K562 (cell line): ENCODE results near the gene ZNF785. TPM values are rescaled to one million over a fixed set of nuclear protein-coding genes. Genes with fewer than 3 reads are reported as not detected.
A peak's percentile ranks its signal among the peaks of the same experiment; 100 is the strongest.

Experiments
- ATF2 ChIP-seq: sonication (generic); formaldehyde crosslinking; IDR thresholded peaks from 2 replicates; pipeline ENCODE4 v1.8.1; 2022; ENCODE audit warnings: missing genetic modification reagents
- ATF6 ChIP-seq: sonication (generic); formaldehyde crosslinking; IDR thresholded peaks from 2 replicates; pipeline ENCODE4 v1.4.0; 2020; ENCODE audit warnings: mild to moderate bottlenecking, missing genetic modification reagents
- CREB5 ChIP-seq: fragments of 250-450 bp; sonication (Bioruptor Pico); IDR thresholded peaks from 2 replicates; pipeline ENCODE4 v1.5.0; 2020; ENCODE audit warnings: mild to moderate bottlenecking
- FOSL1 ChIP-seq: fragments of 200-800 bp; sonication (Bioruptor generic); conservative IDR thresholded peaks from 2 replicates; pipeline ENCODE4 v1.6.1; 2016; ENCODE audit warnings: missing genetic modification characterization, missing compliant biosample characterization
- FOXA3 ChIP-seq, 2 experiments: fragments of 450-650 bp in 1 of 2; sonication (generic) in 1 of 2; formaldehyde crosslinking; IDR thresholded peaks in 1 of 2; conservative IDR thresholded peaks in 1 of 2; 2 replicates each; pipeline versions ENCODE4 v1.4.0 to v1.8.0; 2020 to 2022; ENCODE audit warnings: mild to moderate bottlenecking in 2 of 2, missing genetic modification reagents in 1 of 2
- GTF2B ChIP-seq: IDR thresholded peaks from 2 replicates; pipeline ENCODE4 v1.6.1; 2011; ENCODE audit not compliant: insufficient read length; ENCODE audit errors: extremely low read depth
- GTF2E2 ChIP-seq: fragments of 200-800 bp; sonication (Bioruptor generic); IDR thresholded peaks from 2 replicates; pipeline ENCODE4 v1.6.1; 2016; ENCODE audit warnings: missing genetic modification characterization, missing compliant biosample characterization
- HDGF ChIP-seq: fragments of 450-650 bp; IDR thresholded peaks from 2 replicates; pipeline ENCODE4 v1.6.1; 2016
- KDM2B ChIP-seq: fragments of 250-450 bp; sonication (Bioruptor Pico); IDR thresholded peaks from 2 replicates; pipeline ENCODE4 v1.8.0; 2021; ENCODE audit warnings: mild to moderate bottlenecking, moderate library complexity
- MAZ ChIP-seq, 2 experiments: fragments of 450-650 bp in 1 of 2; sonication (generic) in 1 of 2; formaldehyde crosslinking; IDR thresholded peaks in 1 of 2; conservative IDR thresholded peaks in 1 of 2; 2 replicates each; pipeline versions ENCODE4 v1.4.0 to v1.5.0; 2020; ENCODE audit warnings: mild to moderate bottlenecking in 1 of 2, missing genetic modification reagents in 1 of 2
- NR1H2 ChIP-seq: sonication (generic); formaldehyde crosslinking; IDR thresholded peaks from 2 replicates; pipeline ENCODE4 v1.4.0; 2020; ENCODE audit warnings: mild to moderate bottlenecking, missing genetic modification reagents
- NR2F6 ChIP-seq: fragments of 450-650 bp; formaldehyde crosslinking; IDR thresholded peaks from 2 replicates; pipeline ENCODE4 v1.4.0; 2020; ENCODE audit warnings: mild to moderate bottlenecking
- SETDB1 ChIP-seq: IDR thresholded peaks from one replicate; pipeline ENCODE4 v1.6.1; 2012; ENCODE audit warnings: low read length, control low read depth, inconsistent platforms
- SIX5 ChIP-seq, 2 experiments: IDR thresholded peaks; 2 replicates each; pipeline ENCODE4 v1.6.1; 2011; ENCODE audit warnings: low read length in 2 of 2, borderline replicate concordance in 1 of 2, low read depth in 1 of 2, mild to moderate bottlenecking in 1 of 2, moderate library complexity in 1 of 2; ENCODE audit not compliant: insufficient read depth in 1 of 2
- TAF9B ChIP-seq: fragments of 450-650 bp; IDR thresholded peaks from 2 replicates; pipeline ENCODE4 v1.6.1; 2018; ENCODE audit warnings: mild to moderate bottlenecking; ENCODE audit not compliant: partially characterized antibody
- ZNF174 ChIP-seq: fragments of 250-450 bp; sonication (Bioruptor Pico); IDR thresholded peaks from 2 replicates; pipeline ENCODE4 v1.4.0; 2020; ENCODE audit warnings: mild to moderate bottlenecking
- ZNF347 ChIP-seq: fragments of 450-650 bp; formaldehyde crosslinking; IDR thresholded peaks from 2 replicates; pipeline ENCODE4 v1.4.0; 2020; ENCODE audit warnings: low read depth, mild to moderate bottlenecking, moderate library complexity
- ZNF395 ChIP-seq: fragments of 200-800 bp; sonication (Bioruptor generic); IDR thresholded peaks from 2 replicates; pipeline ENCODE4 v1.6.1; 2017; ENCODE audit warnings: missing genetic modification characterization, missing compliant biosample characterization
- ZSCAN32 ChIP-seq: fragments of 450-650 bp; formaldehyde crosslinking; IDR thresholded peaks from 2 replicates; pipeline ENCODE4 v1.4.0; 2020; ENCODE audit warnings: mild to moderate bottlenecking, moderate library complexity
- polyA plus RNA-seq, 8 experiments: library from polyadenylated mRNA; depleted of rRNA in 4 of 8; stranded (reverse) in 5 of 8; unstranded in 3 of 8; fragments of >200 nt; fragmentation: Nextera tagmentation in 2 of 8; fragmentation: Illumina TruSeq in 1 of 8; extraction: Ambion mirVana in 2 of 8; extraction: Trizol in 1 of 8; gene quantifications; 2 replicates each; pipeline versions ENCODE4 v1.2.1 to v1.2.3, GENCODE V29; 2011 to 2014; ENCODE audit warnings: inconsistent platforms in 1 of 8, missing spikeins in 1 of 8
- total RNA-seq, 7 experiments: library from RNA; depleted of rRNA in 6 of 7; stranded (reverse); fragments of >200 nt in 6 of 7; fragmentation: Illumina TruSeq in 2 of 7; extraction: Trizol in 2 of 7; gene quantifications; 2 replicates each; pipeline versions ENCODE4 v1.2.1 to v1.2.3, GENCODE V29; 2011 to 2021; ENCODE audit warnings: low replicate concordance in 1 of 7
- TF ChIP-seq, protein P1 (sequence below): fragments of 250-450 bp; sonication (Bioruptor Pico); IDR thresholded peaks from 2 replicates; pipeline ENCODE4 v1.8.0; 2021; ENCODE audit warnings: moderate library complexity, mild to moderate bottlenecking, inconsistent platforms

The ZNF785 gene
- total and polyA plus RNA-seq, 9 of the 15 experiments (the other 6 are each of a cell fraction or from before 2014, with no cell fraction given), result 0.64 to 11.0 (median 6.4) TPM

GRCh38 chr16:30585400-30586191, at the start of gene ZNF785 (continued):
- TF ChIP-seq ATF6, result peak; percentile 95
- TF ChIP-seq GTF2E2 (tag), result peak; percentile 67; the same call in 1 of the 2 replicates
- TF ChIP-seq, protein P1, sequence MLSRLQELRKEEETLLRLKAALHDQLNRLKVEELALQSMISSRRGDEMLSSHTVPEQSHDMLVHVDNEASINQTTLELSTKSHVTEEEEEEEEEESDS (CRISPR knock-in tag), result no peak
- no peak for TF ChIP-seq NR1H2
- TF ChIP-seq TAF9B, result peak; percentile 40
- TF ChIP-seq SETDB1, result no peak
- TF ChIP-seq KDM2B, result no peak
- peak; percentile 53 for TF ChIP-seq FOSL1
- TF ChIP-seq NR2F6 (CRISPR knock-in tag), result 0 out of 2 replicates have a peak, but pooled peaks have one; percentile 32
- TF ChIP-seq ZSCAN32, result 0 out of 2 replicates have a peak, but pooled peaks have one; percentile 37
- TF ChIP-seq GTF2B, result no peak
- TF ChIP-seq ATF2 (CRISPR knock-in tag), result 0 out of 2 replicates have a peak, but pooled peaks have one; percentile 29
- peak in 1 of 2 experiments; percentile 77; a peak in 1 of 4 replicates for TF ChIP-seq FOXA3 (CRISPR knock-in tag; conservative IDR thresholded peaks at IDR 0.05 in 1 of 2, IDR thresholded peaks at IDR 0.05 in 1 of 2)
- peak; percentile 51 to 89; a peak in 3 of 4 replicates for TF ChIP-seq MAZ (CRISPR knock-in tag; conservative IDR thresholded peaks at IDR 0.05 in 1 of 2, IDR thresholded peaks at IDR 0.05 in 1 of 2)
- TF ChIP-seq ZNF347, result no peak
- no peak for TF ChIP-seq ZNF174
- no peak for TF ChIP-seq CREB5
- TF ChIP-seq HDGF, result no peak
- peak; percentile 64; a peak in 3 of 4 replicates for TF ChIP-seq SIX5 (IDR thresholded peaks at IDR 0.05; ENCODE audit: borderline replicate concordance in 1 of 2, insufficient read depth in 1 of 2, low read depth in 1 of 2, low read length in 2 of 2)
- no peak for TF ChIP-seq ZNF395 (CRISPR knock-in tag)
